ENCODE measurements around the gene TENM4.
A peak's percentile ranks its signal among the peaks of the same experiment; 100 is the strongest.

The TENM4 gene

GRCh38 chr11:79110321-79110720 lies 330.5 kb downstream of the TENM4 start:
- ChIA-PET POLR2A (no interaction called here), CTCF (interaction anchor here (5.2 kb wide), 1 partner anchor 12 kb away, joined by 61 read pairs; no protein-coding TSS in a partner anchor)
- no peak for TF ChIP-seq CTCF (IDR thresholded peaks at IDR 0.05; ENCODE audit: insufficient read depth, low read length, missing control alignments)
- DNase-seq (ENCODE audit: low read depth, low spot score): no peak
- H3K4me3 ChIP-seq (ENCODE audit: low read depth, low read length): no peak overlapping the region

- CTCF ChIA-PET: interaction anchor here (1.0 to 5.2 kb wide), 5 partner anchors 10 to 465 kb away, joined by 3 to 61 read pairs (median 4); no protein-coding TSS in a partner anchor
- H3K4me3 ChIP-seq (ENCODE audit: low read depth, low read length): no peak overlapping the region
- no peak for DNase-seq (ENCODE audit: low read depth, low spot score)
- no peak for TF ChIP-seq CTCF (IDR thresholded peaks at IDR 0.05; ENCODE audit: insufficient read depth, low read length, missing control alignments)
- POLR2A ChIA-PET: no interaction called here
Observed at GRCh38 chr11:79108851-79109250, 332.0 kb downstream of the TENM4 start.

GRCh38 chr11:79102840-79103239 lies 338.0 kb downstream of the TENM4 start:
- no peak for DNase-seq (ENCODE audit: low read depth, low spot score)
- H3K4me3 ChIP-seq (ENCODE audit: low read depth, low read length): no peak overlapping the region
- POLR2A ChIA-PET: no interaction called here
- no peak for TF ChIP-seq CTCF (IDR thresholded peaks at IDR 0.05; ENCODE audit: insufficient read depth, low read length, missing control alignments)
- CTCF ChIA-PET: interaction anchor here (1.2 to 7.1 kb wide), 5 partner anchors 9 to 457 kb away, joined by 4 to 124 read pairs (median 8); no protein-coding TSS in a partner anchor

GRCh38 chr11:79101656-79102055 lies 339.2 kb downstream of the TENM4 start:
- H3K4me3 ChIP-seq (ENCODE audit: low read depth, low read length): no peak overlapping the region
- DNase-seq (ENCODE audit: low read depth, low spot score): no peak
- CTCF ChIA-PET: interaction anchor here (0.8 to 7.1 kb wide), 9 partner anchors 8 to 456 kb away, joined by 3 to 124 read pairs (median 4); no protein-coding TSS in a partner anchor
- POLR2A ChIA-PET: no interaction called here
- no peak for TF ChIP-seq CTCF (IDR thresholded peaks at IDR 0.05; ENCODE audit: insufficient read depth, low read length, missing control alignments)

- TF ChIP-seq CTCF (IDR thresholded peaks at IDR 0.05; ENCODE audit: insufficient read depth, low read length, missing control alignments): peak; percentile 84
- H3K4me3 ChIP-seq (ENCODE audit: low read depth, low read length): no peak overlapping the region
- ChIA-PET CTCF (interaction anchor here (0.7 to 7.1 kb wide), 52 partner anchors 8 to 831 kb away, joined by 3 to 124 read pairs (median 4); no protein-coding TSS in a partner anchor), POLR2A (interaction anchor here (1.1 kb wide), 1 partner anchor 13 kb away, joined by 5 read pairs; no protein-coding TSS in a partner anchor)
- DNase-seq (ENCODE audit: low read depth, low spot score): no peak
Observed at GRCh38 chr11:79100093-79100910, 340.5 kb downstream of the TENM4 start.

GRCh38 chr11:79098146-79098545 lies 342.7 kb downstream of the TENM4 start:
- TF ChIP-seq CTCF (IDR thresholded peaks at IDR 0.05; ENCODE audit: insufficient read depth, low read length, missing control alignments): no peak
- POLR2A ChIA-PET: no interaction called here

More at GRCh38 chr11:79098146-79098545, 342.7 kb downstream of the TENM4 start:
- no peak overlapping the region for H3K4me3 ChIP-seq (ENCODE audit: low read depth, low read length)
- CTCF ChIA-PET: interaction anchor here (1.0 to 7.1 kb wide), 6 partner anchors 9 to 452 kb away, joined by 3 to 124 read pairs (median 46); no protein-coding TSS in a partner anchor
- DNase-seq (ENCODE audit: low read depth, low spot score): no peak
